ENCODE data around the gene FOXN1.

The FOXN1 gene

DNA sequence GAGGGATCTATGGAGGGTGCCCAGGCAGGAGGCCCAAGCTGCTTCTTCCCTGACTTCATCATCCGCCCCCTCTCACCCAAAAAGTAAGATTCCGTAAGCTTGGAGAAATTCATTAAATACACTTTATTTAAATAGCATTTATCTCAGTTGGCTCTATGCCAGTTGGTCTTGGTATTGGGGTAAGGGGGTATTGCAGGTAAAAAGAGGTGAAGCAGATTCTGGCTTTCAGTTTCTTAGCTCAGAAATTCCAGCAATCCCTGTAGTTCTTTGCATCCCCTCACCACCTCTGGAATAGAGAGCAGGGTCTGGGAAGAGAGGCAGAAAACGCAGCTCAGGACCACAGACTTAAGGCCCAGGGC lies 71.3 kb downstream of the FOXN1 start:
- no peaks in the 10 kb centered on the region for H3K9me3 ChIP-seq (ENCODE audit: severe bottlenecking)
- H3K27me3 ChIP-seq (ENCODE audit: insufficient read depth, poor library complexity, severe bottlenecking): no peaks in the 10 kb centered on the region
- peaks cover 48% of the 10 kb centered on the region for H3K36me3 ChIP-seq (ENCODE audit: low read depth)
- TF ChIP-seq CTCF (IDR thresholded peaks at IDR 0.05; ENCODE audit: poor library complexity, severe bottlenecking): no peak
- no peak overlapping the region for H3K4me3 ChIP-seq (ENCODE audit: severe bottlenecking)
- no peak for ATAC-seq (ENCODE audit: low read depth)
- H3K4me1 ChIP-seq (ENCODE audit: insufficient read depth, poor library complexity, severe bottlenecking): peaks cover 4% of the 10 kb centered on the region
- H3K27ac ChIP-seq (ENCODE audit: poor library complexity, severe bottlenecking): peak overlapping the region; percentile 49
- DNase-seq (ENCODE audit: low spot score): no peak

DNA sequence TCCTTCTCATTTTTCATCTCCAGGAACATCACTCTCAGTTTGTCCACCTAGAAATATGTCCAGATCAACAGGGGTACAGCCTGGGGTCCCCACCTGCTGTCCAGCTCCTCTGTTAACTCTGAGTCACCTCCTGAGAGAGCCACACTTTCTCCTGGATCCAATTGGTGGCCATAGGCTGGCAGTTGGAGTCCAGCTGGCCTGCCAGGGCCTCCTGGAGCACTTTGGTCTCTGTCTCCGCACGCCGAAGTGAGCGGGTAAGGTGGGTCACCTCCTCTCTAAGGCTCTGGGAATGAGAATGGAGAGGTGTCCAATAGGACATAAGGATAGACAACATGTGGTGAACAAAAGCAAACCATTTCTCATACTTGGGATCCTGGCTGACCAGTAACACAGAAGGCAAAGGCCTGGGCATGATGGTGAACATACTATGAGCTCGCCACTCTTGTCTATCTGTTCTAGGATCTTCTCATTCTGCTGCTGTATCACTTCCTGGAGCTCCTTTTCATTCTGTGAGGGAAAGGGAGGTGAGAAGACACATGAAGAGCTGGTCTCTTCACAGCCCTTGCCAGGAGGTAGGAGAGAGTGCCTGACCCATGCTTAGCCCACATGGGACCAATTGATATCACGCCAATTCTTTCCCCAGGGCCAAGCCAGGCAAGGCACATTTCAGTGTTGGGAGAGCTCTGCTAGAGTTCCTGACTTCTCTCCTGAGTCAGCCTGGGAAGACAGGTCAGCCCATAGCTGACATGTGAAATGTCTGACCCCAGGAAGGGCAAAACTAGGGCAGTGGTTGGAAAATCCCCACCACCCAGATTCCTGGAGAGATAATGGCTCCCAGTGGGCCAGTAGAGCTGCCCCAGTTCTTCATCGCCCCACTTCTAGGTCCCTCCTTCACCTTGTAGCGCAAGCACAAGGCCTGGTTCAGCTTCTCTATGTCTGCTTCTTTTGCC lies 72.4 kb downstream of the FOXN1 start:
- Histone ChIP-seq H3K36me3 (ENCODE audit: low read depth) (peaks cover 59% of the 10 kb centered on the region), H3K27ac (ENCODE audit: poor library complexity, severe bottlenecking) (no peak overlapping the region)

DNA sequence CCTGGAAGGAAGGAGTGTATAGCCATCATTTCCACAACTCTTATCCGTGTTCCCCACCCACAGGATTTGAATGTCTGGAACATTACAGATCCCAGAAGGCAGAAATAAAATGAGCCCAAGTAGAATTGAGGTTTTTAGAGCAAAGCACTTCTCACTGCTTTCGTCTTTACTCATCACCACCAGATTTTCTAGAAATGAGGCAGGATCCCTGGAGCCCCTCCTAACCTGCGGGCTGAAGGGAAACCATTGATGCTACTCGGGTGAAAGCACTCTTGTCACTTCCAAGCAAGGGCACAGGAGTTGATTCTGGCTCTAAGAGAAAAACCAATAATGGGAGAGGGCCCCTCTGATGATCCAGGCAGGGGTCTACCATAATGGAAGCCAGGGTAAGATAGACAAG lies 73.4 kb downstream of the FOXN1 start:
- Histone ChIP-seq H3K27ac (ENCODE audit: poor library complexity, severe bottlenecking) (no peak overlapping the region), H3K4me3 (ENCODE audit: severe bottlenecking) (no peak overlapping the region), H3K4me1 (ENCODE audit: insufficient read depth, poor library complexity, severe bottlenecking) (peaks cover 4% of the 10 kb centered on the region), H3K36me3 (ENCODE audit: low read depth) (peaks cover 64% of the 10 kb centered on the region), H3K27me3 (ENCODE audit: insufficient read depth, poor library complexity, severe bottlenecking) (no peaks in the 10 kb centered on the region), H3K9me3 (ENCODE audit: severe bottlenecking) (no peaks in the 10 kb centered on the region)
- DNase-seq (ENCODE audit: low spot score) (no peak), ATAC-seq (ENCODE audit: low read depth) (no peak)
- no peak for TF ChIP-seq CTCF (IDR thresholded peaks at IDR 0.05; ENCODE audit: poor library complexity, severe bottlenecking)

More for the DNA sequence above, 72.4 kb downstream of the FOXN1 start:
- Histone ChIP-seq H3K27me3 (ENCODE audit: insufficient read depth, poor library complexity, severe bottlenecking) (no peaks in the 10 kb centered on the region), H3K4me3 (ENCODE audit: severe bottlenecking) (no peak overlapping the region), H3K9me3 (ENCODE audit: severe bottlenecking) (no peaks in the 10 kb centered on the region), H3K4me1 (ENCODE audit: insufficient read depth, poor library complexity, severe bottlenecking) (peaks cover 4% of the 10 kb centered on the region)
- no peak for TF ChIP-seq CTCF (IDR thresholded peaks at IDR 0.05; ENCODE audit: poor library complexity, severe bottlenecking)
- no peak for ATAC-seq (ENCODE audit: low read depth)
- DNase-seq (ENCODE audit: low spot score): no peak

GRCh38 chr17:28580959-28581358 lies 74.8 kb downstream of the FOXN1 start:
- no peak for ATAC-seq (ENCODE audit: low read depth)
- no peaks in the 10 kb centered on the region for H3K27me3 ChIP-seq (ENCODE audit: insufficient read depth, poor library complexity, severe bottlenecking)
- H3K9me3 ChIP-seq (ENCODE audit: severe bottlenecking): no peaks in the 10 kb centered on the region
- no peak overlapping the region for H3K27ac ChIP-seq (ENCODE audit: poor library complexity, severe bottlenecking)
- H3K36me3 ChIP-seq (ENCODE audit: low read depth): peaks cover 72% of the 10 kb centered on the region
- no peak for DNase-seq (ENCODE audit: low spot score)
- H3K4me3 ChIP-seq (ENCODE audit: severe bottlenecking): no peak overlapping the region
- H3K4me1 ChIP-seq (ENCODE audit: insufficient read depth, poor library complexity, severe bottlenecking): peaks cover 4% of the 10 kb centered on the region
- no peak for TF ChIP-seq CTCF (IDR thresholded peaks at IDR 0.05; ENCODE audit: poor library complexity, severe bottlenecking)

- no peak for TF ChIP-seq CTCF (IDR thresholded peaks at IDR 0.05; ENCODE audit: poor library complexity, severe bottlenecking)
- no peak for ATAC-seq (ENCODE audit: low read depth)
- Histone ChIP-seq H3K4me3 (ENCODE audit: severe bottlenecking) (no peak overlapping the region), H3K27me3 (ENCODE audit: insufficient read depth, poor library complexity, severe bottlenecking) (no peaks in the 10 kb centered on the region), H3K27ac (ENCODE audit: poor library complexity, severe bottlenecking) (no peak overlapping the region), H3K4me1 (ENCODE audit: insufficient read depth, poor library complexity, severe bottlenecking) (no peaks in the 10 kb centered on the region), H3K36me3 (ENCODE audit: low read depth) (peaks cover 81% of the 10 kb centered on the region), H3K9me3 (ENCODE audit: severe bottlenecking) (no peaks in the 10 kb centered on the region)
- DNase-seq (ENCODE audit: low spot score): no peak
Measured at GRCh38 chr17:28582513-28582912, 76.4 kb downstream of the FOXN1 start.

Data from RWPE2 (cell line).